ENCODE results near the gene ATG2A. TPM values are rescaled to one million over a fixed set of nuclear protein-coding genes. Genes with fewer than 3 reads are reported as not detected.
A peak's percentile ranks its signal among the peaks of the same experiment; 100 is the strongest.

The ATG2A gene
- total RNA-seq, 1 donor from 2014 or later: 4.4 TPM

DNA sequence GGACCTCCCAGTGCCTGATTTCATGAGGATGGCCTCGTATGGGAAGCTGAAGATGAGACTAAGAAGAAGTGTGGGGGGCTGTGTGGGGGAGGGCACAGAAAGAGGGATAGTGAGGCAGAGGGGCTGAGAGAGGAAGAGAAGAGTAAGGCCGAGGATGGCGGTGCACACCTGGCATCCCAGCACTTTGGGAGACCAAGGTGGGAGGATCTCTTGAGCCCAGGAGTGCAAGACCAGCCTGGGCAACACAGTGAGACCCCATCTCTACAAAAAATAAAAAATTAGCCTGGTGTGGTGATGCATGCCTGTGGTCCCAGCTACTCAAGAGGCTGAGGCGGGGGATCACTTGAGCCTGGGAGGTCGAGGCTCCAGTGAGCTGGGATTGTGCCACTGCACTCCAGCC lies 25.1 kb downstream of the ATG2A start:
- Histone ChIP-seq H3K36me3 (no peaks in the 10 kb centered on the region), H3K9me3 (ENCODE audit: low read depth) (no peaks in the 10 kb centered on the region), H3K4me3 (no peak overlapping the region), H3K4me1 (peaks cover 12% of the 10 kb centered on the region), H3K27me3 (no peaks in the 10 kb centered on the region), H3K79me2 (ENCODE audit: low read depth) (no peaks in the 10 kb centered on the region), H2AFZ (replicated peaks) (no peak overlapping the region), H3F3A (ENCODE audit: low read depth) (peaks cover 3% of the 10 kb centered on the region), H3K4me2 (no peak overlapping the region), H4K20me1 (ENCODE audit: low read depth) (peaks cover 5% of the 10 kb centered on the region), H3K9ac (no peak overlapping the region), H3K27ac (no peak overlapping the region)
- no peak for TF ChIP-seq EZH2phosphoT487 (IDR thresholded peaks at IDR 0.05)
- TF ChIP-seq, protein P1, sequence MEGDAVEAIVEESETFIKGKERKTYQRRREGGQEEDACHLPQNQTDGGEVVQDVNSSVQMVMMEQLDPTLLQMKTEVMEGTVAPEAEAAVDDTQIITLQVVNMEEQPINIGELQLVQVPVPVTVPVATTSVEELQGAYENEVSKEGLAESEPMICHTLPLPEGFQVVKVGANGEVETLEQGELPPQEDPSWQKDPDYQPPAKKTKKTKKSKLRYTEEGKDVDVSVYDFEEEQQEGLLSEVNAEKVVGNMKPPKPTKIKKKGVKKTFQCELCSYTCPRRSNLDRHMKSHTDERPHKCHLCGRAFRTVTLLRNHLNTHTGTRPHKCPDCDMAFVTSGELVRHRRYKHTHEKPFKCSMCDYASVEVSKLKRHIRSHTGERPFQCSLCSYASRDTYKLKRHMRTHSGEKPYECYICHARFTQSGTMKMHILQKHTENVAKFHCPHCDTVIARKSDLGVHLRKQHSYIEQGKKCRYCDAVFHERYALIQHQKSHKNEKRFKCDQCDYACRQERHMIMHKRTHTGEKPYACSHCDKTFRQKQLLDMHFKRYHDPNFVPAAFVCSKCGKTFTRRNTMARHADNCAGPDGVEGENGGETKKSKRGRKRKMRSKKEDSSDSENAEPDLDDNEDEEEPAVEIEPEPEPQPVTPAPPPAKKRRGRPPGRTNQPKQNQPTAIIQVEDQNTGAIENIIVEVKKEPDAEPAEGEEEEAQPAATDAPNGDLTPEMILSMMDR (IDR thresholded peaks at IDR 0.05): no peak
- no peak for TF ChIP-seq EZH2 (IDR thresholded peaks at IDR 0.05)
- H3K4me1 Mint-ChIP-seq: peaks cover 12% of the 10 kb centered on the region
- H3K4me3 Mint-ChIP-seq: peak overlapping the region; percentile 14
- peak overlapping the region; percentile 77 for H3K27ac Mint-ChIP-seq
- peaks cover 5% of the 10 kb centered on the region for H3K27me3 Mint-ChIP-seq (ENCODE audit: insufficient read depth, low read depth)
- DNase-seq (ENCODE audit: low spot score): no peak
- no peaks in the 10 kb centered on the region for H3K36me3 Mint-ChIP-seq
- no peaks in the 10 kb centered on the region for H3K9me3 Mint-ChIP-seq

DNA sequence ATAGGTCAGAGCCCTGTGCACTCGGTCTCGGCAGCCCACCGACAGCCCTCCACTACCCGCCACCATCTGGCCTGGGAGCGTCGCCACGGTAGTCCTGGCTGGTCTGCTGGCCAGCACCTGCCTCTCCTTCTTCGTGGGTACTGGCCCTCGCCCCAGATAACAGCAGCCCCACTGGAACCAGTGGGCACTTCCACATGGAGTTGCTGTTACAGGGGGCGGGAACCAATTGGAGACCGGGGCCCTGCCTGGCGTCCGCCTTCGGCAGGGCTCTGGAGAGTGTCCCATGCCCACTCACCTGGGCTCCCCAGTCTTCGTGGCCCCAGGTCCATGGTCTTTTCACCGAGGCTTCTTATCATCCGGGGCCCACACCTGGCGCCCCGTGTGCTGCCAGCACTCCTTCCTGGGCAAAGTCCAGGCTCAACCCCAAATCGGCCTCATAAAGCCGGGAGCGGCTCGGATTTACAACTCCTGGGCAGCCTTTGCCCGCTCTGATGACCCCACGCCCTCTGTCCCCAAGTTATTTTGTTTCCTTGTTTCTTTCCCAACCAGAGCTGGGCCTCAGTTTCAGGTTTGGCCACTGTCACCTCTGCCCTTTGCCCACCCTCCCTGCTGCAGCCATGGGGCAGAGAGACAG lies 25.7 kb downstream of the ATG2A start:
- DNase-seq (ENCODE audit: low spot score): no peak
- Histone ChIP-seq H3K4me1 (peaks cover 12% of the 10 kb centered on the region), H3K4me2 (no peak overlapping the region), H2AFZ (replicated peaks) (no peak overlapping the region), H3F3A (ENCODE audit: low read depth) (peaks cover 3% of the 10 kb centered on the region), H3K79me2 (ENCODE audit: low read depth) (no peaks in the 10 kb centered on the region), H3K27me3 (no peaks in the 10 kb centered on the region), H4K20me1 (ENCODE audit: low read depth) (peaks cover 5% of the 10 kb centered on the region), H3K4me3 (no peak overlapping the region), H3K27ac (no peak overlapping the region), H3K36me3 (no peaks in the 10 kb centered on the region), H3K9ac (no peak overlapping the region), H3K9me3 (ENCODE audit: low read depth) (no peaks in the 10 kb centered on the region)
- no peak for TF ChIP-seq EZH2 (IDR thresholded peaks at IDR 0.05)
- TF ChIP-seq EZH2phosphoT487 (IDR thresholded peaks at IDR 0.05): no peak
- TF ChIP-seq, protein P1 (IDR thresholded peaks at IDR 0.05): no peak
- Mint-ChIP-seq H3K27ac (no peak overlapping the region), H3K27me3 (ENCODE audit: insufficient read depth, low read depth) (peaks cover 5% of the 10 kb centered on the region), H3K4me1 (peaks cover 12% of the 10 kb centered on the region), H3K36me3 (no peaks in the 10 kb centered on the region), H3K4me3 (no peak overlapping the region), H3K9me3 (no peaks in the 10 kb centered on the region)

DNA sequence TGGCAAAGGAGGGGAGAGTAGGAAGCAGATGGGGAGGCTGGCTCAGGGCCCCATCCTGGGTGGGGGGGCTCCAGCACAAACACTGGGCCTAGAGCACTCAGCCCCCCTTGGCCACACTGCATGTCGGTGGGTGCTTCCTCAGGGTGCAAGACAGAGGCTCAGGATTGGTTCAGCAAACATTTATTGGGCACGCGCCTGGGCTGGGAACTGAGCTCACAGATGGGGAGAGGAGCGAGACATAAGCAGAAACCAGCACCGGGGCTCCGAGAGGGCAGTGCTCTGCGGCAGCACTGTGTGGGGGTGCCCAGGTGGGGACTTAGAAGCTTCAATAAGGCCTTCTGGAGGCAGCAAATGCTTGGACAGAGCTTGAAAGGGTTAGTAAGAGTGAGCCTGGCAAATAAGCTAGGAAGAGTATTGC lies 26.5 kb downstream of the ATG2A start:
- Histone ChIP-seq H3K4me1 (peaks cover 12% of the 10 kb centered on the region), H3F3A (ENCODE audit: low read depth) (peaks cover 3% of the 10 kb centered on the region), H3K27me3 (no peaks in the 10 kb centered on the region), H3K4me3 (no peak overlapping the region), H3K36me3 (no peaks in the 10 kb centered on the region), H3K9me3 (ENCODE audit: low read depth) (no peaks in the 10 kb centered on the region), H3K4me2 (no peak overlapping the region), H2AFZ (replicated peaks) (no peak overlapping the region), H3K9ac (no peak overlapping the region), H3K27ac (no peak overlapping the region), H4K20me1 (ENCODE audit: low read depth) (peaks cover 5% of the 10 kb centered on the region), H3K79me2 (ENCODE audit: low read depth) (no peaks in the 10 kb centered on the region)
- no peak for DNase-seq (ENCODE audit: low spot score)
- no peak for TF ChIP-seq EZH2 (IDR thresholded peaks at IDR 0.05)
- no peak for TF ChIP-seq EZH2phosphoT487 (IDR thresholded peaks at IDR 0.05)
- TF ChIP-seq, protein P1 (IDR thresholded peaks at IDR 0.05): no peak
- H3K27ac Mint-ChIP-seq: peak overlapping the region; percentile 50
- H3K4me1 Mint-ChIP-seq: peaks cover 12% of the 10 kb centered on the region
- H3K27me3 Mint-ChIP-seq (ENCODE audit: insufficient read depth, low read depth): peaks cover 5% of the 10 kb centered on the region
- H3K36me3 Mint-ChIP-seq: no peaks in the 10 kb centered on the region
- H3K9me3 Mint-ChIP-seq: no peaks in the 10 kb centered on the region
- H3K4me3 Mint-ChIP-seq: no peak overlapping the region
